Endothelial cell of umbilical vein (primary cell): Measurements from ENCODE around the gene ACAT2.

Experiments used
- POLR2A ChIP-seq: IDR thresholded peaks from 2 replicates; pipeline ENCODE4 v1.6.1; 2012; ENCODE audit warnings: low read depth, mild to moderate bottlenecking, control low read depth, low read length
- POLR2AphosphoS5 ChIP-seq: IDR thresholded peaks from 2 replicates; pipeline ENCODE4 v1.6.1; 2012; ENCODE audit warnings: low read depth, mild to moderate bottlenecking, control low read depth, low read length, moderate library complexity; ENCODE audit not compliant: insufficient read depth
- TF ChIP-seq, protein P1 (sequence below), 2 donors: IDR thresholded peaks; 1 replicate in 1 of 2; 2 replicates in 1 of 2; pipeline ENCODE4 v1.5.1; 2011; ENCODE audit warnings: low read length in 2 of 2, mild to moderate bottlenecking in 2 of 2, moderate library complexity in 2 of 2, control low read depth in 1 of 2, inconsistent platforms in 1 of 2, low read depth in 1 of 2; ENCODE audit not compliant: insufficient read depth in 1 of 2; ENCODE audit errors: extremely low read depth in 1 of 2

DNA sequence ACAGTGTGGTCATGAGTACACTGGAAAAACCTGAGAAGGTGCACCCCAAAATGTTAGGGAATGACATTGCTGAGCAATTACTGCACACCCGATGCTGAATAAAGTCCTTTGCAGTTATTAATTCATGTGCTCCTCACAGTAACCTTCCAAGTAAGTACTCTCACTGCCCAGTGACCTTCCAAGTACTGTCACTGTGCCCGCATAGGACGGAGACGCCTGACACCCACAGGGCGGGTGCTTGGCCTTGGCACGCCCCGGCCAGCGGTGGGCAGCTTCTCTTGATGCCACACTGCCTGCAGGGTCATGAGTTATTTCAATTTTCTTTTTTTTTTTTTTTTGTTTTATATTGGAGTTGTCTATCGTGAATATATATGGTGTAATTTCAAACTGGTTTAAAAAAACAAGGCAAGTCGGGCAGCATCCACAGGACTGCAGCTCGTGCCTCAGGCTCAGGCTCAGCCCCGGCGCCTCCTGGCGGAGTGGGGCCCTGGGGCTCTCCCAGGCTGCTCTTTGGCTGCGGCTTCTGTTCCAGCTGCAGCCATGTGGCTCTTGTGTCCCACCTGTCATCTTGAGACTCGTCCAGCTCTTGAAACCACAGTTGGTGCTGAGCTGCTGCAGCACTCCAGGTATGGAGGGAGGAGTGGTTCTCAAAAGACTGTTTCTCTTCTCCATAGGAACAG is 65.3 kb downstream of the ACAT2 start:
- TF ChIP-seq, protein P1, sequence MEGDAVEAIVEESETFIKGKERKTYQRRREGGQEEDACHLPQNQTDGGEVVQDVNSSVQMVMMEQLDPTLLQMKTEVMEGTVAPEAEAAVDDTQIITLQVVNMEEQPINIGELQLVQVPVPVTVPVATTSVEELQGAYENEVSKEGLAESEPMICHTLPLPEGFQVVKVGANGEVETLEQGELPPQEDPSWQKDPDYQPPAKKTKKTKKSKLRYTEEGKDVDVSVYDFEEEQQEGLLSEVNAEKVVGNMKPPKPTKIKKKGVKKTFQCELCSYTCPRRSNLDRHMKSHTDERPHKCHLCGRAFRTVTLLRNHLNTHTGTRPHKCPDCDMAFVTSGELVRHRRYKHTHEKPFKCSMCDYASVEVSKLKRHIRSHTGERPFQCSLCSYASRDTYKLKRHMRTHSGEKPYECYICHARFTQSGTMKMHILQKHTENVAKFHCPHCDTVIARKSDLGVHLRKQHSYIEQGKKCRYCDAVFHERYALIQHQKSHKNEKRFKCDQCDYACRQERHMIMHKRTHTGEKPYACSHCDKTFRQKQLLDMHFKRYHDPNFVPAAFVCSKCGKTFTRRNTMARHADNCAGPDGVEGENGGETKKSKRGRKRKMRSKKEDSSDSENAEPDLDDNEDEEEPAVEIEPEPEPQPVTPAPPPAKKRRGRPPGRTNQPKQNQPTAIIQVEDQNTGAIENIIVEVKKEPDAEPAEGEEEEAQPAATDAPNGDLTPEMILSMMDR (IDR thresholded peaks at IDR 0.05; ENCODE audit: extremely low read depth in 1 of 2, insufficient read depth in 1 of 2, low read depth in 1 of 2, low read length in 2 of 2) = no peak
- TF ChIP-seq POLR2A (no peak), POLR2AphosphoS5 (no peak)
